Measurements from ENCODE around the gene CLVS2.

CLVS2 gene, protein sequence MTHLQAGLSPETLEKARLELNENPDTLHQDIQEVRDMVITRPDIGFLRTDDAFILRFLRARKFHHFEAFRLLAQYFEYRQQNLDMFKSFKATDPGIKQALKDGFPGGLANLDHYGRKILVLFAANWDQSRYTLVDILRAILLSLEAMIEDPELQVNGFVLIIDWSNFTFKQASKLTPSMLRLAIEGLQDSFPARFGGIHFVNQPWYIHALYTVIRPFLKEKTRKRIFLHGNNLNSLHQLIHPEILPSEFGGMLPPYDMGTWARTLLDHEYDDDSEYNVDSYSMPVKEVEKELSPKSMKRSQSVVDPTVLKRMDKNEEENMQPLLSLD

DNA sequence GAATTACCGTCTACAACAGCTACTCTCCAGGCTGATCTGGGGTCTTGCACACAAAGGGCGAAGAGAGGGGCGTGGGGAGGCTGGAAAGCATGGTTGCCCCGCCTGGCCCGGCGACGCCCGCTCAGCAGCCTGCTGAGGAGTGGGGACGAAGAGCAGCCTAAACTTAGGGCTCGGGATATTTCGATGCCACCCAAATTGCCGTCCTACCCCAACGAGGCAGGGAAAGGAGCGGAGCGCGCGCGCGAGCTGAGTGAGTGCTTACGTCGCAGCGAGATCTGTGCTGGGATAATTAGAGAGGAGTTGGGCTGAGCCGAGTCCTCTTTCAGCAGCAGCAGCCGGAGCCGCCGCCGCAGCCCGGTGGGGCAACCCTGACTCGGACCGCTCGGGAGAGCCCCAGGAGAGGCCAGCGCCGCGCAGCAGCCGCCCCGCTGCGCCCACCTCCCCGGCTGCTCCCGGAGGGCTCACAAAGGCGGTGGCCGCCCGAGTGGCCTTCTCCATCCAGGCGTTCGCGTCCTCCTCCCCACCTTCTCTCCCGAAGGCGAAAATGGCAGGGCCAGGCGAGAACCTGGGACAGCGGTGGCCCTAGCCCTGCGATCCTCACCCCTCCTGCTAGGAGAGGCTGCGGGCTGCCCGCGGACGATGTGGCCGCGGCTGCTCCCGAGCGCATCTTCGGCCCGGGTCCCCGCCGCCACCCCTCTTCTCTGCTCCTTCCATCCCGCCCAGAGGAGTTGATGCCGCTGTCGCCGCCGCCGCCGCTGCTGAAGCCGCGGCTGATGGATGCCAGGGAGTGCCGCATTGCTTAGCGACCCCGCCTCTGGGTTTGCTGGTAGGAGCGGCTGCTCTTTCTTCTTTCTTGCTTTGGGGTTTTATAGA lies at the start of gene CLVS2:
Gene CLVS2, plus strand, starts transcription at position 315 of the 873 bp plus-strand sequence. CDS start 1,543 bp downstream, outside the sequence.
- no peak for DNase-seq

DNA sequence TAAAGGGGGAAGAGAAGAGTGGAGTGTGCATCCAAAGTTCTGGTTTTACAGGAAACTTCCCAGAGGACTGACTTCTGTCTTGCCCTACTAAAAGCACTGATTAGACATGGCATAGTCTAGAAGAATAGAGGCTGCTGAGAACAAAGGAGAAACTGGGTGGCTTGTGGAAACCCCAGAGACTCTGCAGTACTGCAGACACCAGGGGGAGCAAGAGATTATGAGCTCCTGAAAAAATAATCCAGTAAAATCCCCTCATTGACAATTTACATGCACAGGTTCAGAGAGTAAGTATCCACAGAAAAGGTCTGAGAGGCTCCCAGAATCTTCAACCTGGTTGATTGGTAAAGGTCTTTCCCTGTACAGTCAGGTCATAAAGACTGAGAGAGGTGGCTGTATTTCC lies 48.7 kb upstream of the CLVS2 start:
- no peak for DNase-seq

DNA sequence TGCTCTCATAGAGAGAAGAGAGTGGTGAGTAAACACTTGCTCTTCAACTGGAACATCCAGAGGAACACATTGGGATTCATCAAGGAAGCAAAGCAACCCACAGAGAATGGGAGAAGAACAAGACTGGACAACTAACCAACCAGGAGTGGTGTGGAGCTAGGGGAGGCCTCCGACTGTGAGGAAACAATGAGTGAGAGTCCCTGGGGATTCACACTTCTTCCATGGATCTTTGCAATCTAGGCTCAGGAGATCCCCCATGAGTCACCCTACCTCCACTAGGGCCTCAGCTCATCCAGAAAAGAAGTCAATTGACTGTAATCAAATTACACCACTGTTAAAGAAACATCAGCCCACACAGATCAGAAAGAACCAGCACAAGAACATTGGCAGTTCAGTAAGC lies 42.3 kb upstream of the CLVS2 start:
- no peak for DNase-seq

DNA sequence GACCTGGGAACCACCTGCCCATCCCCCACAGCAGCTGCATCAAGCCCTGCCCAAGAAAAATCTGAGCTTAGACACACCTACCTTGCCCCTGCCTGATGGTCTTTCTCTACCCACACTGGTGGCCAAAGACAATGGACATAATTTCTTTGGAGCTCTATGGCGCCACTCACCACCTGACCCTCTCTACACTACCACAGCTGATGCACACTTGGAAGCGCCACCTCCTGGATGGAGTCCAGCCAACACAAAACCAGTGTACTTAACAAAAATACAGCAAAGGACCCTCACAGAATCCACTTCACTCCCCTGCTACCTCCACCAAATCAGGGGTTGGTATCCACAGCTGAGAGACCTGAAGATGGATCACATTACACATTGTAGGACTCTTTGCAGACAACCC lies 39.7 kb upstream of the CLVS2 start:
- no peak for DNase-seq

DNA sequence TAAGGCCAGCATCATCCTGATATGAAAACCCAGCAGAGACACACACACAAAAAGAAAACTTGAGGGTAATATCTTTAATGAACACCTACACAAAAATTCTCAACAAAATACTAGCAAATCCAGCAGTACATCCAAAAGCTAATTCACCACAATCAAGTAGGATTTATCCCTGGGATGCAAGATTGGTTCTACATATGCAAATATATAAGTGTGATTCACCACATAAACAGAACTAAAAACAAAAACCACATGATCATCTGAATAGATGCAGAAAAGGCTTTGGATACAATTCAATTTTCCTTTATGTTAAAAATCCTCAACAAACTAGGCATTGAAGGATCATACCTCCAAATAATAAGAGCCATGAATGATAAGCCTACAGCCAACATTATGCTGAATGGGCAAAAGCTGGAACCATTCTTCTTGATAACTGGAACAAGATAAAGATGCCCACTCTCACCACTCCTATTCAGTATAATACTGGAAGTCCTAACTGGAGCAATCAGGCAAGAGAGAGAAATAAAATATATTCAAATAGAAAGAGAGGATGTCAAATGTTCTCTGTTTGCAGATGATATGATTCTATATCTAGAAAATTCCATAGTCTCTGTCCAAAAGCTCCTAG lies 33.9 kb upstream of the CLVS2 start:
- DNase-seq, result no peak

DNA sequence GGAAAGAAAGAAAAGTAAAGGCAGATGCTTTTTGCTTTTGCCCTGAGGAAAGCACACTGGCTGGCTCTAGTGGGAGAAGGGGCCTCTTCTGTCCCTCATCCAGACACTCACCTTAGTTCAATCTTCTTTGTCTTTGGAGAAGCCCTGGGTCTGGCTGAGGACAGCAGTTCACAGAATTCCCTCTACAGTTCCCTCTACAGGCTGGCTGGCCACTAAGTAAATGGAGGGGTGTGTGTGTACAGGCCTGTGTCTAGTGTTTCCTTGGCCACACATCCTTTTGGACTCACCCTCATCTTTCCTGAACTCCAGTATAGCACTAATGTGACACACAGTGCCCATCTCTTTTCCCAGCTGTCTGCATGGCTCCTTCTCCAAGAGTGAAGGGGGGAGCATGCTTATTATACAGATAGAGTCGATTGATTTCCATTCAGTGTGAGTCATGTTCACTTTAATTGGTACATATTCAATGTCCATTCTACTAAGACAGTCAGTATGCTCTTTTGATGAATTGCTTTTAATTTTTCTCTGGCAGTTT lies 26.0 kb upstream of the CLVS2 start:
- DNase-seq, result no peak

DNA sequence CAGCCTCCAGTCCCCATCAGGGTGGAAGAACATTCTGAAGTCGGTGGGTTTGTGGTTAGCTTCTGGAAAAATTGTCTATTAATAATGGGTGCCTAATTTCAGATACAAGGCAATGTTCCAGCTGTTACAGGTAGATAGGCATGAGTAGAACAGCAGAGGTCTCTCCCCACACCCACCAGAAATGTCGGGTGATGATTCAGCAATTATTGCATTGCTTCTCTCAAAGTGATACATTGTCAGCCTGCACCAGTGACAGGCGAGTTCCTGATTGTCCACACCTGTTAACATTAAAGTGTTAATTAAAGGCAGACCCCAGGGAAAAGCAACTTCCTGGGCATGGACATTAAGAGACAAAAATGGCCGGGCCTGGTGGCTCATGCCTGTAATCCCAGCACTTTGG lies 18.9 kb upstream of the CLVS2 start:
- DNase-seq, result no peak

DNA sequence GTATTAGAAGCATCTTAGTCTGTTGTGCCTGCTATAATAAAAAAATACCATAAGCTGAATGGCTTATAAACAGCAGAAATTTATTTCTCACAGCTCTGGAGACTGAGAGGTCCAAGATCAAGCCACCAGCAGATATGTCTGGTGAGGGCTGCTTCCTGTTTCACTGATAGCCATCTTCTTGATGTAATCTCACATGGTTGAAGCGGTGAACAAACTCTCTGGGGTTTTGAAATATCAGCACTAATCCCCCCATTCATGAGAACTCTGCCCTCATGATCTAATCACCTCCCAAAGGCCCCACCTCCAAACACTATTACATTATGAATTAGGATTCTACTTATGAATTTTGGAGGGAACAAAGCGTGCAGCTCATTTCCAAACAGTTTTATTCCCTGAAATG lies 11.6 kb upstream of the CLVS2 start:
- DNase-seq, result no peak

DNA sequence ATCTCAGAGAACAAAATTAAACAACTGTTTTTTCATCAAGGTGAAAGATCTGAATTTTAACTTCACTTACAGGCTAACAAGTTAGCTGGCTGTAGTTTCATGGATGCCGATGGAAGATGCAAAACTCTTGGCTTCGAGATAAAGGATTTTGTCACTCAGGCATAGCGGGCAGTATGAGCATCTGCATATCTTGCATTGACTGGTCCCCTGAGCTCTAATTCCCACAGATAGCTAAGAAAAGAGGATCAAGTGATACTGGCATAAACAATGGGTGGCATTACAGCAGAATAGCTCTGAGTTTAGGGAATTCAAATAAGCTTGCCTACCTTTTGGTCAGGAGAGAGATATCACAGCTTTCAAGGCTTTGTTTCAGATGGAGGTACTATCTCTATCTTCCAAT lies 1.8 kb upstream of the CLVS2 start:
- DNase-seq, result no peak

DNA sequence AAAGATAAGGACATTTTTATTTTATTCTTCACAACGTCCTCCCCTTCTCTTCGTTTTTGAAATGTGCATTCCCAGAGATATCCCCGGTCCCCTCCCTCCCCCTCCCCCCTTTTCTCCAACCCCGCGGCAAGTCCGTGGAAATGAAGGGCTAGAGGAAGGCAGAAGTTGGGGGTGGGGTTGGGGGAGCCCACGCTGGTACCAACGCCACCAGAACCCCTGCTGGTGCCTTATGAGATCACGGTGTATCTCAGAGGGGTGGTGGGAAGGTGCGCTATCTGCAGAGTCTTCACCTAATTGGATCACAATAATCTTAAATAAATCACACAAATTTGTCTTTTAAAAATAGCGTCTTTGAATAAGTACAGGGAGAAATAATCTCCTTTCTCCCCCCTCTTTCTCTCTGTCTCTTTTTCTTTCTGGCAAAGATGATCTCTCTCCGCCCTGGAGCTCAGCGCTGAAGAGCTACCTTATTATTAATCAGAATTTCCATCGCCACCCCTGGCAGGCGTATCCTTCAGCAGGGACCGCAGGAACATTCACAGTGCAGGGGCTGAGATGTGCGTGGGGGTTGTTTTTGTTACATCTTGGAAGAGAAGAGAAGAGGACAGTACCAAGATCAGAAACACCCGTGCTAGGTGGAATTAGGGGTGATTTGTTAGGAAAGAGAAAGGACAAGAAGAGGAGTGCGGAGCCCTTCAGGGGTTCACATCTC lies 915 bp downstream of the CLVS2 start:
- no peak for DNase-seq

DNA sequence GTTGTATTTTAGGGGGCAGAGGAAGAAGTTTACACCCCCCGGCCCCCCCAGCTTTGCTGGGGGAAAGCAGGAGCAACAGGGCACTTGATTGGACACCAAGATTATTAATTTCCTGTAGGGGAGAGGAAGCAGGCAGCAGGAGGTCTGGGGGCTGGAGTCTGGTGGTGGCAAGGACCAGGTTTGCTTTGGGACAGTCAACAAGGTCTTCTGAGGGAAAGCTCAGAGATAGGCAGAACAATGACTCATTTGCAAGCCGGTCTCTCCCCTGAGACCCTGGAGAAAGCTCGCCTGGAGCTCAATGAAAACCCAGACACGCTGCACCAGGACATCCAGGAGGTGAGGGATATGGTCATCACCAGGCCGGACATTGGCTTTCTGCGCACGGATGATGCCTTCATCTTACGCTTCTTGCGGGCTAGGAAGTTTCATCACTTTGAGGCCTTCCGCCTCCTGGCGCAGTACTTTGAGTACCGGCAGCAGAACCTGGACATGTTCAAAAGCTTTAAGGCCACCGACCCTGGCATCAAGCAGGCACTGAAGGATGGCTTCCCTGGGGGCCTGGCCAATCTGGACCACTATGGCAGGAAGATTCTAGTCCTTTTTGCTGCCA lies 1.6 kb downstream of the CLVS2 start:
- no peak for DNase-seq

DNA sequence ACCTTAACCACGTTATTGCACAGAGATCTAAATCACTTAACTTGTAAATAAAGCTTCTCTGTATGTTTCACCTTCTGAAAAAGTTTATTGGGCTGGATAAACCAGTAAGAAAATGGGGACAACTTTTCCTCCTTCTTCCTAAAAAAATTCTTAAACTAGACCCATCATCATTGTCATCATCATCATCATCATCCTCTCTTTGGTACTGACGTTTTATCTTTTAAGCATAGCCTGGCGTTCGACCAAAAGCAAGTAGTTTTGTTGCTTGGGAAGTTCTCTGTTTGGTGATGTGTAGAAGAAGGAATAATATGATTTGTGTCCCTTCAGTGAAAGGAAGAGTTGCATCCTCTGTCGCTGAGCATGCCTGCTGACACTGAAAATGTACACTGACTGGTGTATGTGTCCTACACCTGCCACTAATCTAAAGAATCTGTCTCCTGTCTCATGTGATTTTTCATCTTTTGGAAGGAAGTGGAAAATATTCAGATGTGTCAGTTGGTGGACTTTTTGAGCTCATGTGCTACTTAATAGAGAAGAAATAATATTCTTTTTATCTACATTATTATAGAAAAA lies 2.5 kb downstream of the CLVS2 start:
- no peak for DNase-seq

DNA sequence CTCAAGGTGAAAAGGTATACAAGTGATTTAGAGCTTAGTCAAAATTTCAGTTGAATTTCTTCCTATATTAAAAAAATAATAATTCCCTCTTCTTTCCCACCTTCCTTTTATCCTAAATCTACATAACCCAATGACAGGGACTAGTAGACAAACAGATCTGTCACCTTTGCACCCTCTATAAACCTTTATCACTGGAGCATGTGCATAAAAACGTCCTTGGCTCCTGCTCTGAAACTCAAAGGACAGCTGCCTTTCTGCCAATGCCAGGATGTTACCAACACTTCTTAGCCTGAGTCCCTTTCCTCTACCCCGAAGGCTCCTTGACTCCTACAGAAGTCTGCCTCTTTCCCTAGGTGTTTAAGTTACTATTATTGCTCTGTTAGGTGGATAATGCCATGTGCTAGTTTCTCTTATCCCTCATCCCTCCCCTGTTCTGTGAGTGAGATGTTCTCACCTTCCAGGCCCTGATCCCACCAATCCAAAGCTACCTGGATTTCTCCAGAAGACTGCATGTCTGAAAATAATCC lies 4.3 kb downstream of the CLVS2 start:
- DNase-seq, result no peak

DNA sequence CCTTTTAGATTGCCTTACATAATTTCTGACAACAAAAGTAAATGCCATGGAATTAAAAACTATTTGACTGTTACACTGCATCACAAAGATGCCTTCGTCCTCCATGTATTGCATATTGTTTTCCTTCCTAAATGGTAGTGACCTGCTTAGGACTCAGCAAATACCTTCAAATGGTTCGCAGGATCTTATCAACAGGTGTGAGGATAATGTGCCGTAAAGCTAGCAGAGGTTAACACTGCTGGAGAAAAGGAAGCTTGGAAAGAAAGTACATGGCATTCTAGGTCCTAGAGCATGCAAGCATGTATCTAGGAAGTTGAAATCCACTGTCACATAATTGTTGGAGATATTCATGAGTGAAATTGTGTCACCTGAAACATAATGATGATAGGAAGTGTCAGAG lies 5.5 kb downstream of the CLVS2 start:
- no peak for DNase-seq

DNA sequence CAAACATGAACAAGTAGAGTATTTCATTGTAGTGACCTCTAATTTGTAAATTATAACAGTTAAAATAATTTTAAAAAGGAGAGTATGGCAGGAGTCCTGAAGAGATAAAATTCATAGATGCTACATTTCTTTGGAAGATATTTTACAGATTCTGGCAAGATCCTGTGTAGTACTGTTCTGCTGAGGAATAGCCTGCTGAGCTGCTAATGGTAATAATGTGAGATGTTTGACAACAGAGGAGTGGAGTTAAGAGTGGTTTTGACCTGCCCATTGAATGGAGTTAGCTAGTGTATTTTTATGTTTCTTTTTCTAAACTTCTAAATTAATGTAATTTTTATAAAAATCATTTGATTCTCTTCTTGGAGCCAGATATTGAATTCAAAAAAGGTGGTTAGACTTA lies 11.8 kb downstream of the CLVS2 start:
- no peak for DNase-seq

DNA sequence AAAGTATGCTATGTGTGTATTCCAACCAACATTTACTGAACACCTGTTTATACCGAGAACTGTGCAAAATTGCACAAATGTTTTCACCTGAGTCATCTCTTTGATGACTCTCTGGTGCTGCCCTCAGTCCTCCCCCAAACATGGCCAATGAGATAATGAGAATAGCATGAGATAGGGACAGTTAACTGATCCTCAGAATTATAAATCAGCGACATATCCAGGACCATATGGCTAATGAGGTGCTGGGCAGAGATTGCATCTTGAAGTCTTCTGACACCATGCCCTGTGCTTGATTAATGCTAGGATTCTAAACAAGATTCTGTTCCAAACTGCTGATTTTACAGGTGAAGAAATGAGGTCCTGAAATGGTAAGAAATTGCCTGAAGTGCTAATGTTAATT lies 13.0 kb downstream of the CLVS2 start:
- DNase-seq, result no peak

DNA sequence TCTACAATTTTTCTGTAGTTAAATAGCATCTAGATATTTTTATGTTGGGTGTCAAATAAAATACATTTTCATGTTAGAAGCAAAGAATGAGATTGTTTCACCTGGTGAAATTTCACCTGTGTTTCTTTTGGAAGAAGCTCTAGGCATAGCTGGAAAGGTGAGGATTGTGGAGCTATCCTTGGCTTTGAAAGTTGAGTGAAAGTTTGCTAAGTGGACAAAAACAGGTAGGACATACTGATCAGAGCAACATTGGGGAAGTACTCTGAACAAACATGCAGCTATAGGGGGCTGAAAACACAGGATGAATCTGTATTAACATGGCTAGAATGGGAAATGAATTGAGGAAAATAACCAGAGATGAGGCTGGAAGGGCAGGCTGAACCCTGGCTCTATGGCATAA lies 18.8 kb downstream of the CLVS2 start:
- no peak for DNase-seq

DNA sequence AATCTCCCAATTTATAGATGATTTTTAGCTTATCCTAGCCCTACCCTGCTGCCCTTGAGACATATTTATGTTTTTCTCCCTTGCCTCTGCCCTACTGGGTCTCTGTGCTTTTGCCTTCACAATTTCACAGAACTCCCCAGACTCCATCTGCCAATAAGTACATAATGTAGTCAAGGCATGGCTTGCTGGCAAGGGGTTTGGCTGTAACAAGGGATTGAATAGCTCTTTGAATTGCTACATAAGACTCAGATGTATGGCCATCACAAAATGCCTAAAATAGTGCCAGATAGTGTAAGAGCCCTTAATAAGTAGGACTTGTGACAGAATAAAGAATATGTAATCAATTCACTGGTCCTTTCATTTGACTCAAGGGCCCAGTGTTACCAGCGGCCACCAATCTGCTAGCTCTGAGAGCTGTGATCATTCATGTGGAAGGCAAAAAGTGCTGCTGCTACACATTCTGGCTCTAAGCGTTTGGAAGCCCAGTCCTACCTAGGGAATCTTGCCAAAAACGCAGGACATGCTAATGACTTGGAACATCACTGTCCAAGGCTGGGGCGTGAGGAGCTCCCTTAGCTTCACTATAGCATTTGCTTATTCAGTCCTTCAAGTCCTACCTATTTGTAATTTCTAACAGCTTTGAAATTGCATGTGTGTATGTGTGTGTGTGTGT lies 20.5 kb downstream of the CLVS2 start:
- no peak for DNase-seq

DNA sequence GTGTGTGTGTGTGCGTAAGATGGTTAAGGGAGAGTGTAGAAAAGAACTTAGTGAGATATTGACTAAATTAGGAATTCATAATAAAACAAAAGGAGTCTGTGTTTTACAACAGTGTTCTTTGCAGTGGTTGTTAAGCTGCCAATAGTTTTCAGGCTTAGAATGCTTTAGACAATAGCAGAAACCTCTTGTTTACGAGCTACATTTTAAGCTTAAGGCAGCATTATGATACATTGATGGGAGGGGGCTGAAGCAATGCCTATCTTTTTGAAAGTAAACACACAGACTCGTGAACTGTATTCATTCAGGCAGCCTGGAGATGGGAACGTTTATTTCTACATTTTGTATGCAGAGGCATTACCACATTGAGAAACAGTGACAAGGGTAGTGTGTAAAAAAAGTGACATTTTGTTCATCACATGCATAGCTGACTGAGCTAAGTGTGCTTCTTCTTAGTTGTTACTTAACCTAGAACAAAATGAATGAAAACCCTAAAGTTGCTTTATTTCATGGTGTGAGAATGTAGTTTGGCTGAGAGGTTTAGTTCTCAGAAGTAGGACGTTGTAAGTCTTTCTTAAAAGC lies 21.2 kb downstream of the CLVS2 start:
- DNase-seq, result no peak

DNA sequence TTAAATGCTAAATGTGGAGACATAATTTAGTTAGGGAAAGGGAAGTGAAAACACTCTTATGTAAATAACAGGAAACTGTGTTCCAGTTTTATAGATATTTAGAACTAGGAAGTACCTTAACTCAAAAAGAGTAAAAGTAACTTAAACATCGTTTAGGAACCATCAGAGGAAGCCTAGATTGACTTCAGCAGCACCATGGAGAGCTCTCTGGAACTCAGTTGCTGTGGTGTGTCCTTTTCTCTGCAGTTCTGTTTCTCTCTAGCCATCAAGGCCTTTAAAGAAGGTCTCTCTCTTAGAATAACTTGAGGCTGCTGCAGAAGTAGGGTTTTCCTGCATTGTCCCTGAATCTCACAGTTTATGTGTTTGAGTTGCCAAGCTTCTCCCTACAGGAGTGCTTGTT lies 26.9 kb downstream of the CLVS2 start:
- DNase-seq, result no peak

DNA sequence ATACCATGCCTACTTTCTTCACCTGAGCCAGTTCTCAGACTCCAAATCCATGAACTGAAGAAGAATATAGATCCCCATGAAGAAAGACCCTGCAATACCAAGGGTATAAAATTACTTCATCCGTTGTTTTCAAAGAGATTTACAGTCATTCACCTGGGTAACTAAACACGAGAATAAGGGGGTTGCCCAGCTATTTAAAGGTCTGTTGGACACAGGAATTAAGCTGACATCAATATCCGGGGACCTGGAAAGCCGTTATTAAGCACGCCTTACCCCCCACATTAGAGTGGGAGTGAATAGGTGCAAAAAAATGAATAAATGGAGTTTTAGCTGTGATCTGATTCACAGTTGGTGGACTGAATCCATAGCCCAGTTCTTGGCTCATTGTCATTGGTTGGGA lies 28.9 kb downstream of the CLVS2 start:
- no peak for DNase-seq
